ENCODE data around the gene GPER1.

The GPER1 gene

DNA sequence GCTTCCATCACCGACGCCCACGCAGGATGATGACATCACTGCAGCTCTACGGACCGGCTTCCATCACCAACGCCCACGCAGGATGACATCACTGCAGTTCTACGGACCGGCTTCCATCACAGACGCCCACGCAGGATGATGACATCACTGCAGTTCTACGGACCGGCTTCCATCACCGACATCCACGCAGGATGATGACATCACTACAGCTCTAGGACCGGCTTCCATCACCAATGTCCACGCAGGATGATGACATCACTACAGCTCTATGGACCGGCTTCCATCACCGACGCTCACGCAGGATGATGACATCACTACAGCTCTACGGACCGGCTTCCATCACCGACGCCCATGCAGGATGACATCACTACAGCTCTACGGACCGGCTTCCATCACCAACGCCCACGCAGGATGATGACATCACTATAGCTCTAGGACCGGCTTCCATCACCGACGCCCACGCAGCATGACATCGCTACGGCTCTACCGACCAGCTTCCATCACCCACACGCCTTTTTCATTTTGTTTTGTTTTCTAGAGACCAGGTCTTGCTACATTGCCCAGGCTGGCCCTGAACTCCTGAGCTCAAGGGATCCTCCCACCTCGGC, 29.5 kb downstream of the GPER1 start:
- H3K4me3 ChIP-seq (replicated peaks; ENCODE audit: low read depth, low read length): no peak overlapping the region
- TF ChIP-seq, protein P1, sequence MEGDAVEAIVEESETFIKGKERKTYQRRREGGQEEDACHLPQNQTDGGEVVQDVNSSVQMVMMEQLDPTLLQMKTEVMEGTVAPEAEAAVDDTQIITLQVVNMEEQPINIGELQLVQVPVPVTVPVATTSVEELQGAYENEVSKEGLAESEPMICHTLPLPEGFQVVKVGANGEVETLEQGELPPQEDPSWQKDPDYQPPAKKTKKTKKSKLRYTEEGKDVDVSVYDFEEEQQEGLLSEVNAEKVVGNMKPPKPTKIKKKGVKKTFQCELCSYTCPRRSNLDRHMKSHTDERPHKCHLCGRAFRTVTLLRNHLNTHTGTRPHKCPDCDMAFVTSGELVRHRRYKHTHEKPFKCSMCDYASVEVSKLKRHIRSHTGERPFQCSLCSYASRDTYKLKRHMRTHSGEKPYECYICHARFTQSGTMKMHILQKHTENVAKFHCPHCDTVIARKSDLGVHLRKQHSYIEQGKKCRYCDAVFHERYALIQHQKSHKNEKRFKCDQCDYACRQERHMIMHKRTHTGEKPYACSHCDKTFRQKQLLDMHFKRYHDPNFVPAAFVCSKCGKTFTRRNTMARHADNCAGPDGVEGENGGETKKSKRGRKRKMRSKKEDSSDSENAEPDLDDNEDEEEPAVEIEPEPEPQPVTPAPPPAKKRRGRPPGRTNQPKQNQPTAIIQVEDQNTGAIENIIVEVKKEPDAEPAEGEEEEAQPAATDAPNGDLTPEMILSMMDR (IDR thresholded peaks at IDR 0.05; ENCODE audit: low read length, missing control alignments): no peak
- no peak for DNase-seq (ENCODE audit: low read depth)

DNA sequence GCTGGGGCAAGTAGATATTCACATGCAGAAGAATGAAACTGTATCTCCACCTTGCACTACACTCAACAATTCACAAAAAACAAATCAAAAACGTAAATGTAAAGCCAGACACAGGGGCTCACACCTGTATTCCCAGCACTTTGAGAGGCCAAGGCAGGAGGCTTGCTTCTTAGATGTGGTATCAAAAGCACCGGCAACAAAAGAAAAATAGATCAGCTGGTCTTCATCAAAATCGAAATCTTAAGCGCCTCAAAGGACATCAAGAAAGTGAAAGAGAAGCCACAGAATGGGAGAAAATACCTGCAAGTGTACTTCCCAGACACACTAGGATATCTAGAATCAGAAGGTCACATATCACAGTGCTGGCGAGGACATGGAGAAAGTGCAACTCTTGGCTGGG, 31.3 kb downstream of the GPER1 start:
- no peak overlapping the region for H3K4me3 ChIP-seq (replicated peaks; ENCODE audit: low read depth, low read length)
- DNase-seq (ENCODE audit: low read depth): no peak
- TF ChIP-seq, protein P1 (IDR thresholded peaks at IDR 0.05; ENCODE audit: low read length, missing control alignments): no peak

DNA sequence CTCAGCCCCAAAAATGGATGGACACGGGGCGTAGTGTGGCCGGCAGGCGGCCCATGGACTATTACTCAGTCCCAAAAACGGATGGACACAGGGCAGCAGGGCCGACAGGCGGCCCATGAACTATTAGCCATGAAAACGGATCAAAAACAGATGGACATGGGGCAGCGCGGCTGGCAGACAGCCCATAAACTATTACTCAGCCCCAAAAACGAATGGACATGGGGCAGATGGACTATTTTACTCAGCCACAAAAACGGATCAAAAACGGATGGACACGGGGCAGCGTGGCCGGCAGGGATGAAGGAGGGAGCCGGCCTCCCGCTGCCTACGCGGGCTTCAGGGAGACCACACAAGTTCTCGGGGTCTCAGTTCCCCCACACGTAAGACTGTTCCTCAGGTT, 32.9 kb downstream of the GPER1 start:
- no peak overlapping the region for H3K4me3 ChIP-seq (replicated peaks; ENCODE audit: low read depth, low read length)
- TF ChIP-seq, protein P1 (IDR thresholded peaks at IDR 0.05; ENCODE audit: low read length, missing control alignments): no peak
- no peak for DNase-seq (ENCODE audit: low read depth)

DNA sequence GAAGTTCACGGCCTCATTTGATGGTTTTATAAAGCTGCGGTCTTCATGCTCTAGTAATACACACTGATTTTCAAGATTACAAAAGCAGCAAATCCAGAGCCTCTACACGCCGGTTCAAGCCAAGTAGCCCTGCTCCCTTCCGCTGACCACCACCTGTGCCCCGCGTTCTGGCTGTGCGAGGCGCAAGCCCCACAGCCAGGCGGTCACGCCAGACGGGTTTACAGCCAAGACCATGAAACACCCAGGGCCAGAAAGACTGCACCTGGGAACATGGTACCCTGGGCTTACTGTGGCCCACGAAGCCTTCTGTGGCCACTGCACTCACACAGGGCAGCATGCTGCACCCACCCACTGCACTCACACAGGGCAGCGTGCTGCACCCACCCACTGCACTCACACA, 33.6 kb downstream of the GPER1 start:
- TF ChIP-seq, protein P1 (IDR thresholded peaks at IDR 0.05; ENCODE audit: low read length, missing control alignments): no peak
- no peak for DNase-seq (ENCODE audit: low read depth)
- no peak overlapping the region for H3K4me3 ChIP-seq (replicated peaks; ENCODE audit: low read depth, low read length)

DNA sequence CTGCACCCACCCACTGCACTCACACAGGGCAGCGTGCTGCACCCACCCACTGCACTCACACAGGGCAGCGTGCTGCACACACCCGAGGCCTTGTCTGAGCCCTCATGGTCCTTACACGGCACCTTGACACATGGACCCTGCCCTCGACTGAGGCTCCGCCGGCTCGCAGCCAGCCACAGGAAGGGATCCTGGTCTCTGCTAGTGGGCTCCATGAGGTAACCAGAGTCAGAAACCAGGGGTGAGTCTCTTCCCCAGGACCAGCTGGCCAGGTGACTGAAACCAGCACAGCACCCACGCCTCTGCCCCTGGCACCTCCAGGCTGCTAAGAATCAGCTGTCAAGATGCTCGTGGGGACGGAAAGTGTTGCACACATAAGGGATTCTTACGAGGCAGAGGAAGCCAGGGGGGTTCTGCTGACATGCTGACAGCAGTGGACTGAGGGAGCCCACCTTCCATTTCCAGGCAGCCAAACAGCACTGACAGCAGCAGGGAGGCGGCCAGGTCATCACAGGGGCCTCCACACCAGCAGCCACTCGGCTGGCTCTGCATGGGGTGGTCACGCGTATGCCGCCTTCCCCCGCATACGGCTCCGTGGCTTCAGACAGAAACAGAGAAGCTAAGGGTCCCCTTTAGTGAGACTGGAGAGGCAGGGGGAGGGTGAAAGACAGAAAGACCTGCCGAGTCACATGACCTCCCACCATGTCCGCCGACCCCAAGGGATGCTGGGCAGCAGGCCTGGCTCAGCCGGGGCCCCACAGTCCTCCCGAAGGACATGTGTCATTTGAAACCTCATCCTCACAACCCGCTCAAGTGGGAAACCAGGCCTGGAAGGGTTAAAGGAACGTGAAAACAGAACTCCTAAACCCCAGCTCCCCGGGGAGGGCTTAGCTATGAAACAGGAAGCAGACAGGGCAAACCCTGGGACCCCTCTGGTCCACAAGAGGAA, 34.2 kb downstream of the GPER1 start:
- no peak overlapping the region for H3K4me3 ChIP-seq (replicated peaks; ENCODE audit: low read depth, low read length)
- no peak for DNase-seq (ENCODE audit: low read depth)
- TF ChIP-seq, protein P1 (IDR thresholded peaks at IDR 0.05; ENCODE audit: low read length, missing control alignments): no peak

DNA sequence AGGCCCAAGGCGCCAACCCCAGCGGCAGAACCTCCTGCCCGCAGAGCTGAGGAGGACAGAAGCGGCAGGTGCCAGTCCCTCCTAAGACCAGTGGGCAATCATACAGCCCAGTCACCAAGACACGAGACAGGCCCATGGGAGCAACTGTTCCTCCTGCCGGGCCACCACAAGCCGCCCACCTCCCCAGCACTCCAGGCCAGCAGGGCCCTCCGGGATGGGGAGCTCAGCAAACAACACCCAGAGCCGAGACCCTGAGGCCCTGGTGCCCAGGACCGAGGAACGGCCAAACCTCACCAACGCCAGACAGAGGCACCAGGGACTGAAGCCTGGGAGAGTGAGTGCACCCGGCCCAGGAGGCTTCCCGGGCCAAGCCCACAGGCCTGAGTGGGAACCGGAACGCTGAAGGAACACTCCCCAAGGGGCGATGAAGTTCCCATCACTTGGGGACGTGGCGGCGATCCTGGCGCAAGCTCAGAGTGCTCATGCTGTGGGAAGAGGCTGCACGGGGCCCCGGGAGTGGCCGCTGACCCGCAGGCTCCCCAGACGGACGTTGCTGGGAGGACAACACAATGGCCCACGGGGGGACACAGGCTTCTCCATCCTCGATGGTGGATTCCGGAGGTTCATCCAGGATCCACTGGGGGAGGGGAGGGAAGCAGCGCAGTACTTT, 35.1 kb downstream of the GPER1 start:
- TF ChIP-seq, protein P1 (IDR thresholded peaks at IDR 0.05; ENCODE audit: low read length, missing control alignments): no peak
- DNase-seq (ENCODE audit: low read depth): no peak
- H3K4me3 ChIP-seq (replicated peaks; ENCODE audit: low read depth, low read length): no peak overlapping the region
